GM18873 (cell line): ENCODE measurements around the gene CRP.
"Not testable (repeated sequence)": the region's sequence is repeated elsewhere in the genome, so short reads cannot be mapped to it uniquely, and the experiment has no call there.

Experiments used
- ATAC-seq: cut with Tn5 transposase; IDR thresholded peaks from one replicate; pipeline ENCODE4 v1.9.1; 2021; ENCODE audit warnings: mild to moderate bottlenecking, moderate library complexity, moderate number of reproducible peaks; ENCODE audit not compliant: unreplicated experiment, low FRiP score

The CRP gene

GRCh38 chr1:159714529-159714928 is at the start of gene CRP:
Gene CRP, minus strand, starts transcription at chr1:159714589. Its CDS starts 104 bp downstream, at chr1:159714485.
- no peak for ATAC-seq

GRCh38 chr1:159763686-159764085 is 49.3 kb upstream of the CRP start:
- ATAC-seq: no peak

GRCh38 chr1:159756397-159756796 is 42.0 kb upstream of the CRP start:
- ATAC-seq: no peak

GRCh38 chr1:159755451-159756007 is 41.1 kb upstream of the CRP start:
- no peak for ATAC-seq

GRCh38 chr1:159753386-159753785 is 39.0 kb upstream of the CRP start:
- no peak for ATAC-seq

GRCh38 chr1:159752135-159752580 is 37.8 kb upstream of the CRP start:
- ATAC-seq: no peak

- ATAC-seq: no peak
Observed at GRCh38 chr1:159751031-159751430, 36.6 kb upstream of the CRP start.

GRCh38 chr1:159750621-159751020 is 36.2 kb upstream of the CRP start:
- ATAC-seq: no peak

GRCh38 chr1:159749630-159750029 is 35.2 kb upstream of the CRP start:
- ATAC-seq: no peak

- no peak for ATAC-seq
Observed at GRCh38 chr1:159748370-159748769, 34.0 kb upstream of the CRP start.

- ATAC-seq: no peak
Observed at GRCh38 chr1:159746666-159747065, 32.3 kb upstream of the CRP start.

GRCh38 chr1:159743651-159744410 is 29.4 kb upstream of the CRP start:
- ATAC-seq: no peak

- no peak for ATAC-seq
Observed at GRCh38 chr1:159737238-159737916, 23.0 kb upstream of the CRP start.

- ATAC-seq: not testable (repeated sequence)
Observed at GRCh38 chr1:159723188-159723587, 8.8 kb upstream of the CRP start.

- no peak for ATAC-seq
Observed at GRCh38 chr1:159719990-159720389, 5.6 kb upstream of the CRP start.

- ATAC-seq: no peak
Observed at GRCh38 chr1:159715855-159716254, 1.5 kb upstream of the CRP start.

- ATAC-seq: no peak
Observed at GRCh38 chr1:159712080-159712479, 2.3 kb downstream of the CRP start.

GRCh38 chr1:159707472-159708260 is 6.7 kb downstream of the CRP start:
- no peak for ATAC-seq

GRCh38 chr1:159705904-159706256 is 8.5 kb downstream of the CRP start:
- ATAC-seq: no peak

GRCh38 chr1:159705251-159705903 is 9.0 kb downstream of the CRP start:
- no peak for ATAC-seq
